ENCODE results near the gene OSCP1.

OSCP1 gene

DNA sequence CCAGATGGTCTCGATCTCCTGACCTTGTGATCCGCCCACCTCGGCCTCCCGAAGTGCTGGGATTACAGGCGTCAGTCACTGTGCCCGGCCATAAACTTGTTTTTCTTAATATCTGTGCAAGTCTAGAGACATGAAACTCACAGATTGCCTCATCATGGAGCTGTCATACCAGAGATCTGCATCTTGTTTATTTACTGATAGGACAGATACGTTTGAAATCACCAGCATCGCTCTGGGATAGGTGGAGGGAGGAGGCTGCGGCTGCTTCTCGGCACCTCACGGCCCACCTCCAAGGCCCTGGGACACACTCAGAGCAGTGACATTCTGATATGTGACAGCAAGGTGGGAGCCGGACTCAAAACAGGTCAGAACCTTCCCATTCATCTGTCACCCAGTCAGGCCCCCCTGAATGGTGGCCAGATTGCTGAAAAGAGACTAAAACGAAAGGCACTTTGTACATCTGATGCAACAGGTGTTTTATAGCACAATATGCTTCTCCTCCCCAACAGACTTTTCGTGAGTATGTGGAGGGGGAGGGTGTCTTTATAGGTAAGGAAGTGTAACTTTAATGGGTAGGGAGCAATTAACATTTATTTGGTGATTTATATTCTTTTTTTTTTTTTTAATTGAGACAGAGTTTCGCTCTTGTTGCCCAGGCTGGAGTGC is 34.5 kb downstream of the OSCP1 start:
- Histone ChIP-seq H3K18ac (ENCODE audit: low read depth in 1 of 2, low read length in 2 of 2) (no peak overlapping the region), H3K4me3 (ENCODE audit: insufficient read depth in 1 of 2, low read depth in 1 of 2, low read length in 2 of 2) (no peak overlapping the region), H2BK120ac (ENCODE audit: low read depth, low read length) (no peak overlapping the region), H4K8ac (ENCODE audit: low read length) (no peak overlapping the region), H3K9ac (ENCODE audit: low read length) (no peak overlapping the region), H3K79me1 (replicated peaks; ENCODE audit: low read length, poor library complexity, severe bottlenecking) (no peaks in the 10 kb centered on the region), H2BK15ac (ENCODE audit: low read depth, poor library complexity, severe bottlenecking) (no peak overlapping the region), H2AK5ac (ENCODE audit: low read length, severe bottlenecking) (no peak overlapping the region), H2BK12ac (ENCODE audit: low read length in 2 of 2) (no peak overlapping the region), H3K4me1 (ENCODE audit: control insufficient read depth, insufficient read depth, low read depth, low read length) (peaks cover 4% of the 10 kb centered on the region), H2AFZ (ENCODE audit: low read depth, low read length) (no peak overlapping the region), H3K9me3 (ENCODE audit: control insufficient read depth, low read length) (no peaks in the 10 kb centered on the region), H2BK5ac (ENCODE audit: low read depth, low read length, poor library complexity, severe bottlenecking) (no peak overlapping the region), H3K27ac (ENCODE audit: low read length, poor library complexity, severe bottlenecking) (no peak overlapping the region), H3K36me3 (ENCODE audit: control insufficient read depth in 1 of 2, insufficient read depth in 2 of 2, low read depth in 1 of 2, low read length in 2 of 2) (peaks cover 13 to 20% of the 10 kb centered on the region in 2 experiments), H3K14ac (ENCODE audit: low read length in 2 of 2) (no peak overlapping the region), H3K4ac (ENCODE audit: low read depth in 1 of 2, low read length in 2 of 2) (no peak overlapping the region), H3K27me3 (ENCODE audit: control insufficient read depth in 1 of 2, insufficient read depth in 1 of 2, low read length in 2 of 2) (no peaks in the 10 kb centered on the region), H3K4me2 (ENCODE audit: low read length, poor library complexity, severe bottlenecking) (no peak overlapping the region), H4K91ac (ENCODE audit: low read length) (no peak overlapping the region), H3K23ac (ENCODE audit: low read length in 2 of 2) (no peak overlapping the region)
- no peak for DNase-seq
- 92% methylated on average over 15 of the region's 15 CpGs for WGBS

DNA sequence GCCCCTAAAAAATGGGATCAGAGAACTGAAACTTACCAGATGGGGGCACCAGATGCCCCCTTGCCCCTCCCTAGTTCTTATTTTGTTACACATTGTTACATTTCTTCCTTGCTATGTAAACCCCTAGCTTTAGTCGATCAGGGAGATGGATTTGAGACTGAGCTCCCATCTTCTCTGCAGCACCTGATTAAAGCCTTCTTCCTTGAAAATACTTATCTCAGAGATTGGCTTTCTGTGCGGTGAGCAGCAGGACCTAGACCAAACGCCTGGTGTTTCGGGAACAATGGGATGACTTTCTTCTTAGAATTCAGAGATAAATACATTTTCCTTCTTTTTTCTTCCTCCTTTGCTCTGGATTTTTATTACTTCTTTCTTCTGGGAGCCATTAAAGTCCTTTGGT is 35.9 kb downstream of the OSCP1 start:
- Histone ChIP-seq H2AFZ (ENCODE audit: low read depth, low read length) (no peak overlapping the region), H3K4ac (ENCODE audit: low read depth in 1 of 2, low read length in 2 of 2) (no peak overlapping the region), H3K27me3 (ENCODE audit: control insufficient read depth in 1 of 2, insufficient read depth in 1 of 2, low read length in 2 of 2) (no peaks in the 10 kb centered on the region), H3K27ac (ENCODE audit: low read length, poor library complexity, severe bottlenecking) (no peak overlapping the region), H3K9ac (ENCODE audit: low read length) (no peak overlapping the region), H3K4me2 (ENCODE audit: low read length, poor library complexity, severe bottlenecking) (no peak overlapping the region), H2BK120ac (ENCODE audit: low read depth, low read length) (no peak overlapping the region), H3K23ac (ENCODE audit: low read length in 2 of 2) (no peak overlapping the region), H4K91ac (ENCODE audit: low read length) (no peak overlapping the region), H2BK12ac (ENCODE audit: low read length in 2 of 2) (no peak overlapping the region), H3K14ac (ENCODE audit: low read length in 2 of 2) (no peak overlapping the region), H3K4me1 (ENCODE audit: control insufficient read depth, insufficient read depth, low read depth, low read length) (peaks cover 4% of the 10 kb centered on the region), H4K8ac (ENCODE audit: low read length) (no peak overlapping the region), H3K79me1 (replicated peaks; ENCODE audit: low read length, poor library complexity, severe bottlenecking) (peaks cover 1% of the 10 kb centered on the region), H2BK5ac (ENCODE audit: low read depth, low read length, poor library complexity, severe bottlenecking) (no peak overlapping the region), H2BK15ac (ENCODE audit: low read depth, poor library complexity, severe bottlenecking) (no peak overlapping the region), H2AK5ac (ENCODE audit: low read length, severe bottlenecking) (no peak overlapping the region), H3K4me3 (ENCODE audit: insufficient read depth in 1 of 2, low read depth in 1 of 2, low read length in 2 of 2) (no peak overlapping the region), H3K36me3 (ENCODE audit: control insufficient read depth in 1 of 2, insufficient read depth in 2 of 2, low read depth in 1 of 2, low read length in 2 of 2) (peaks cover 16 to 25% of the 10 kb centered on the region in 2 experiments), H3K18ac (ENCODE audit: low read depth in 1 of 2, low read length in 2 of 2) (no peak overlapping the region), H3K9me3 (ENCODE audit: control insufficient read depth, low read length) (no peaks in the 10 kb centered on the region)
- DNase-seq, result no peak
- 91% methylated on average over 3 of the region's 4 CpGs for WGBS

DNA sequence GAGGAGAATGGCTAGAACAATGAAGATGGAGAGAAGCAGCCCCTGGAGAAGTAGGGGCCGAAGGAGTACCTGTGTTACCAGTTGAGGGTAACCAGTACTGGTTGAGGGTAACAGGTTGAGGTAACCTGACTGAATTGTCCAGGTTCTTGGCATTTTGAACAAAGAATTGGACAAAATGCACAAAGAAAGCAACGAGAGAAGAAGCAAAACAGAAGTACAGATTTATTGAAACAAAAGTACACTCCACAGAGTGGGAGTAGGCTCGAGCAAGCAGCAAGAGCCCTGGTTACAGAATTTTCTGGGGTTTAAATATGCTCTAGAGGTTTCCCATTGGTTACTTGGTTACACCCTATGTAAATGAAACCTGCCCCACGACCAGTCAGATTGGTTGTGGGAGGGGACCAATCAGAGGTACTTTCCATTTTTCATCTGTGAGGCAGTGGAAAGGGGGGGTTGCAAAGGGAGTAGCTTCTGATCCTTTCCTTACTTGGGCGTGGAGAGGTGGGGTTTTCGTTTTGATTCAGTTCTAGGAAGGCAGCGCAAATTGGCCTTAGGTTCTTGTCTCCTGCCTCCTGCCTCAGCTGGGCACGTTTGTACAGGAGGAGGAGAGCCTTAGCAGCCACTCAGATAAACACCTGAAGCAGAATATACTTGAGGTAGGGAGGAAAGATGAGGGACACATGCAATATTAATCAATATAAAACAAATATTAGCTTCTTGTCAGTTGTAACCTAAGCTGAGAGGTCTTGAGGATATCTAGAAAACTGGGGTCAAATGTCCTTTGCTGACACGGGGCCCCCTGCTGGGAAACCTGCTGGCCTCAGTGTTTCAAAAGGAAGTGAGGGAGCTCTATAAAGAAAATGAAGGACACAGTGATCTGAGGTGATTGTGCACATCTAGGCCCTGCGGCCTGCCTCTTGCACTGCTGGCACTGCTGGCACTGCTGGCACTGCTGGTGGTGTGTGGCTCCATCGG is 38.3 kb downstream of the OSCP1 start:
- no peak overlapping the region for H3K14ac ChIP-seq (ENCODE audit: low read length in 2 of 2)
- no peak overlapping the region for H2BK120ac ChIP-seq (ENCODE audit: low read depth, low read length)
- no peak overlapping the region for H3K9ac ChIP-seq (ENCODE audit: low read length)
- no peak overlapping the region for H3K4ac ChIP-seq (ENCODE audit: low read depth in 1 of 2, low read length in 2 of 2)
- DNase-seq, result peak; percentile 61
- WGBS, result 87% methylated on average over 11 of the region's 11 CpGs
- no peak overlapping the region for H3K23ac ChIP-seq (ENCODE audit: low read length in 2 of 2)
- H3K9me3 ChIP-seq (ENCODE audit: control insufficient read depth, low read length), result no peaks in the 10 kb centered on the region
- H2BK15ac ChIP-seq (ENCODE audit: low read depth, poor library complexity, severe bottlenecking), result no peak overlapping the region
- no peak overlapping the region for H4K8ac ChIP-seq (ENCODE audit: low read length)
- no peak overlapping the region for H4K91ac ChIP-seq (ENCODE audit: low read length)
- no peak overlapping the region for H2AFZ ChIP-seq (ENCODE audit: low read depth, low read length)
- H3K4me3 ChIP-seq (ENCODE audit: insufficient read depth in 1 of 2, low read depth in 1 of 2, low read length in 2 of 2), result no peak overlapping the region
- peaks cover 4% of the 10 kb centered on the region for H3K4me1 ChIP-seq (ENCODE audit: control insufficient read depth, insufficient read depth, low read depth, low read length)
- H3K18ac ChIP-seq (ENCODE audit: low read depth in 1 of 2, low read length in 2 of 2), result no peak overlapping the region
- H3K27me3 ChIP-seq (ENCODE audit: control insufficient read depth in 1 of 2, insufficient read depth in 1 of 2, low read length in 2 of 2), result no peaks in the 10 kb centered on the region
- H2BK12ac ChIP-seq (ENCODE audit: low read length in 2 of 2), result no peak overlapping the region
- peaks cover 17 to 26% of the 10 kb centered on the region in 2 experiments for H3K36me3 ChIP-seq (ENCODE audit: control insufficient read depth in 1 of 2, insufficient read depth in 2 of 2, low read depth in 1 of 2, low read length in 2 of 2)
- H2BK5ac ChIP-seq (ENCODE audit: low read depth, low read length, poor library complexity, severe bottlenecking), result no peak overlapping the region
- H2AK5ac ChIP-seq (ENCODE audit: low read length, severe bottlenecking), result no peak overlapping the region
- peaks cover 1% of the 10 kb centered on the region for H3K79me1 ChIP-seq (replicated peaks; ENCODE audit: low read length, poor library complexity, severe bottlenecking)
- H3K4me2 ChIP-seq (ENCODE audit: low read length, poor library complexity, severe bottlenecking), result no peak overlapping the region
- no peak overlapping the region for H3K27ac ChIP-seq (ENCODE audit: low read length, poor library complexity, severe bottlenecking)

DNA sequence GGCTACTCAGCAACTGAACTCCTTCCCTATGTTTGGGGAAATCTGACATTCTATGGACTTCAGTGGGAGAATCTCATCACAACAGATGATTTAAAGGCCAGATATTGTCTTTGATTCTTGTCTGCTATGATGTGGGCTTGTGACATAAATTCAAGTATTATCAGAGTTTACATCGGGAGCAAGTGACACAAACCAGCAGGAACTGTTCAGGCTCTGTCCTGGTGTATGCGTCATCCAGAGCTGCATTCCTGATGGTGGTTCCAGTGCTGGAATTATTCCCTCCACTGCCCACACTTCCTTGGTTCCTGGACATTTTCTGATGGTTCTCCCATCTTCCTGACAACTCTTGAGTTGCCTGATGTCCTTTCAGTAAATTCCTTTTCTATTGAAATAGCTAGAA is 41.8 kb downstream of the OSCP1 start:
- Histone ChIP-seq H3K9ac (ENCODE audit: low read length) (no peak overlapping the region), H3K27ac (ENCODE audit: low read length, poor library complexity, severe bottlenecking) (peak overlapping the region; percentile 25)

More for the DNA sequence above, 41.8 kb downstream of the OSCP1 start:
- Histone ChIP-seq H3K18ac (ENCODE audit: low read depth in 1 of 2, low read length in 2 of 2) (no peak overlapping the region), H4K8ac (ENCODE audit: low read length) (no peak overlapping the region), H2BK120ac (ENCODE audit: low read depth, low read length) (no peak overlapping the region), H2AFZ (ENCODE audit: low read depth, low read length) (no peak overlapping the region), H3K4me2 (ENCODE audit: low read length, poor library complexity, severe bottlenecking) (no peak overlapping the region), H2BK12ac (ENCODE audit: low read length in 2 of 2) (no peak overlapping the region), H3K4me1 (ENCODE audit: control insufficient read depth, insufficient read depth, low read depth, low read length) (peaks cover 1% of the 10 kb centered on the region), H2AK5ac (ENCODE audit: low read length, severe bottlenecking) (no peak overlapping the region), H2BK15ac (ENCODE audit: low read depth, poor library complexity, severe bottlenecking) (no peak overlapping the region), H3K27me3 (ENCODE audit: control insufficient read depth in 1 of 2, insufficient read depth in 1 of 2, low read length in 2 of 2) (no peaks in the 10 kb centered on the region), H4K91ac (ENCODE audit: low read length) (no peak overlapping the region), H3K4me3 (ENCODE audit: insufficient read depth in 1 of 2, low read depth in 1 of 2, low read length in 2 of 2) (no peak overlapping the region), H3K14ac (ENCODE audit: low read length in 2 of 2) (no peak overlapping the region), H3K79me1 (replicated peaks; ENCODE audit: low read length, poor library complexity, severe bottlenecking) (peaks cover 3% of the 10 kb centered on the region), H3K36me3 (ENCODE audit: control insufficient read depth in 1 of 2, insufficient read depth in 2 of 2, low read depth in 1 of 2, low read length in 2 of 2) (peaks cover 9 to 22% of the 10 kb centered on the region in 2 experiments), H3K23ac (ENCODE audit: low read length in 2 of 2) (no peak overlapping the region), H3K9me3 (ENCODE audit: control insufficient read depth, low read length) (no peaks in the 10 kb centered on the region), H2BK5ac (ENCODE audit: low read depth, low read length, poor library complexity, severe bottlenecking) (no peak overlapping the region), H3K4ac (ENCODE audit: low read depth in 1 of 2, low read length in 2 of 2) (no peak overlapping the region)
- 21% methylated on average over 2 of the region's 2 CpGs for WGBS
- DNase-seq, result peak; percentile 85

Measured in mesenchymal stem cell (in vitro differentiated cells and primary cell).